HG03354 (cell line): ENCODE measurements around the gene USP5.

Experiments used
- ATAC-seq: cut with Tn5 transposase; IDR thresholded peaks from one replicate; pipeline ENCODE4 v1.9.1; 2021; ENCODE audit warnings: mild to moderate bottlenecking; ENCODE audit not compliant: unreplicated experiment, poor library complexity, severe bottlenecking

The USP5 gene

GRCh38 chr12:6838854-6839253 lies 13.1 kb upstream of the USP5 start:
- ATAC-seq = no peak

GRCh38 chr12:6839482-6840201 lies 12.3 kb upstream of the USP5 start:
- ATAC-seq = peak; percentile 89

GRCh38 chr12:6840330-6840729 lies 11.6 kb upstream of the USP5 start:
- ATAC-seq = no peak

- ATAC-seq = no peak
Measured at GRCh38 chr12:6840761-6841515, 11.0 kb upstream of the USP5 start, which contains the start of gene GNB3. TSS of gene GNB3 (plus strand) at chr12:6840925. CDS start at chr12:6841288, 363 bp downstream.

- ATAC-seq = no peak
Measured at GRCh38 chr12:6842075-6842474, 9.9 kb upstream of the USP5 start.

DNA sequence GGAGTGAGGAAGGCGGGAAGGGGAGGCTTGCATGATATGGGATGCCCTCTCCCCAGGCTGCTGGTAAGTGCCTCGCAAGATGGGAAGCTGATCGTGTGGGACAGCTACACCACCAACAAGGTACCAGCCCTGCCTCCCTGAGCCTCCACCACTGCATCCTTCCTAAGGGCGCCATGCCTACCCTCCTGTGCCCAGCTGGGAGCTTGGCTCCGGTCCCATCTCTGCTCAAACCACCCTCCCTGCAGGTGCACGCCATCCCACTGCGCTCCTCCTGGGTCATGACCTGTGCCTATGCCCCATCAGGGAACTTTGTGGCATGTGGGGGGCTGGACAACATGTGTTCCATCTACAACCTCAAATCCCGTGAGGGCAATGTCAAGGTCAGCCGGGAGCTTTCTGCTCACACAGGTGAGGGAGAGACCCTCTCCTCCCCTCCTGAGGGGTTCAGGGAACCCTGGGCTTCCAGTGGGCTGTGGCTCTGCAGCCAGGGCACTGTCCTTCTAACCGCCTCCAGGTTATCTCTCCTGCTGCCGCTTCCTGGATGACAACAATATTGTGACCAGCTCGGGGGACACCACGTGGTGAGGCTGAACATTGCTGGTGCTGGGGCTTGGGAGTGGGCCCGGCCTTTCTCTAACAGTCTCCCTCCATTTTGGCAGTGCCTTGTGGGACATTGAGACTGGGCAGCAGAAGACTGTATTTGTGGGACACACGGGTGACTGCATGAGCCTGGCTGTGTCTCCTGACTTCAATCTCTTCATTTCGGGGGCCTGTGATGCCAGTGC lies 8.6 kb upstream of the USP5 start:
- no peak for ATAC-seq

DNA sequence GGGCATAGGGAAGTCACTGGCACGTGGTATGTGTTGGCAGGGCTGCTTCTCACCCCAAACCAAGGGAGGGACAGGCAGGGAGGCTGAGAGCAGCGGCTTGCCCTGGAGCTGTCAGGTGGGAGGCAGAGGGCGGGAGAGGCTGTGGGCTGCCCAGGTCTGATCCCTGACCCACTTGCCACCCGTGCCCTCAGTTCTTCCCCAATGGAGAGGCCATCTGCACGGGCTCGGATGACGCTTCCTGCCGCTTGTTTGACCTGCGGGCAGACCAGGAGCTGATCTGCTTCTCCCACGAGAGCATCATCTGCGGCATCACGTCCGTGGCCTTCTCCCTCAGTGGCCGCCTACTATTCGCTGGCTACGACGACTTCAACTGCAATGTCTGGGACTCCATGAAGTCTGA lies 6.6 kb upstream of the USP5 start:
- ATAC-seq = no peak

DNA sequence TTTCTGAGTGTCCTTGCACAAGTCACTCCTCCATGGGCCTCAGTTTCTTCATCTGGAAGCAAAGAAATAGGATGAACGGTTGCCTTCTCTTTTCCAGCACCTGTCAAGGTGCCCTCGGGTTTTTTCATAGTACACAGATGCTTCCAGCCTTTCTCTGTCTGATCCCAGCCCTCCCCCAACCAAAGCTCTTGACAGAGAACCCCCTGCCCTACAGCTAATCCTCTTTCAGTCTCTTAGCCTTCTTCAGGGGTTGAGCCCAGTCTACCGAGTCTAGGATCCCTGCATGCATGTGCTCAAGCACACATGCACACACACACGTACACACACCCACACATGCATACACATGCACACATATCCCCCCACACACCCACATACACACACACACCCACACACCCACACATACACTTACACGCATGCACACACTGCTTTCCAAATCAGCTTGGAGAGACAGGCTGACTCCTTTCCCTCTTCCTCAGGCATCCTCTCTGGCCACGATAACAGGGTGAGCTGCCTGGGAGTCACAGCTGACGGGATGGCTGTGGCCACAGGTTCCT lies 5.6 kb upstream of the USP5 start:
- no peak for ATAC-seq

DNA sequence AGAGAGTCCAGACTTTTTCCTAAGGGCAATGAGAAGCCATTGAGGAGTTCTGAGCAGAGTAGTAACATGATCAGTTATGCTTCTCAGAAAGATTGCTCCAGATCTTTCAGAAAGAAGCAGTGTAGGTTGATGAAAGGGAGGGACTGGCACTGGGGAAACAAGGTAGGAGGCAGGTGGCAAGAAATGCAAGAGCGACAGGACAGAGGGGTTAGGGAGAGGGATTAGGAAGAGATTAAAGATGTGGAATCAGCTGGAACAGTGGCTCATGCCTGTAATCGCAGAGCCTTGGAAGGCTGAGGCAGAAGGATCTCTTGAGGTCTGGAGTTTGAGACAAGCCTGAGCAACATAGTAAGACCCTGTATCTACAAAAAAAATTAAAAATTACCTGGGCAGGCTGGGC lies 4.3 kb upstream of the USP5 start:
- ATAC-seq = no peak

GRCh38 chr12:6849427-6849826 lies 2.5 kb upstream of the USP5 start:
- no peak for ATAC-seq

DNA sequence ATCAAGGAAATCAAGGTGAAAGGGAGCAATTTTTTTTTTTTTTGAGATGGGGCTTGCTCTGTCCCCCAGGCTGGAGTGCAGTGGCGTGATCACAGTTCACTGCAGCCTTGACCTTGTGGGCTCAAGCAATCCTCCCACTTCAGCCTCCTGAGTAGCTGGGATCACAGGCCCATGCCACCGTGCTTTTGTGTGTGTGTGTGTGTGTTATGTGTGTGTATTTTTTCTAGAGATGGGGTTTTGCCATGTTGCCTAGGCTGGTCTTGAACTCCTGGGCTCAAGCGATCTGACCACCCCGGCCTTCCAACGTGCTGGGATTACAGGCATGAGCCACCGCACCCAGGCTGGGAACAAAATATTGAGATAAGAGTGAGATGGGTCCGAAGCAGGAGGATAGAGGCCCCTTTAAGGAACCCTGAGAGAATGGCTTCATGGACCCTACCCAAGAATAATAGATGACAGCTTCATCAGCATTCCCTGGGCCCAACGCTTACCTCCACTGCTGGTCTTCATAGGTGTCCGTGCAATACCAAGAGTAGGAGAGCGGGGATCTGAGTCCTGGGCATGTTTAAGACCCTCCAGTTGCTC lies 1.9 kb upstream of the USP5 start:
- no peak for ATAC-seq

GRCh38 chr12:6850796-6851152 lies 1.2 kb upstream of the USP5 start:
- no peak for ATAC-seq

DNA sequence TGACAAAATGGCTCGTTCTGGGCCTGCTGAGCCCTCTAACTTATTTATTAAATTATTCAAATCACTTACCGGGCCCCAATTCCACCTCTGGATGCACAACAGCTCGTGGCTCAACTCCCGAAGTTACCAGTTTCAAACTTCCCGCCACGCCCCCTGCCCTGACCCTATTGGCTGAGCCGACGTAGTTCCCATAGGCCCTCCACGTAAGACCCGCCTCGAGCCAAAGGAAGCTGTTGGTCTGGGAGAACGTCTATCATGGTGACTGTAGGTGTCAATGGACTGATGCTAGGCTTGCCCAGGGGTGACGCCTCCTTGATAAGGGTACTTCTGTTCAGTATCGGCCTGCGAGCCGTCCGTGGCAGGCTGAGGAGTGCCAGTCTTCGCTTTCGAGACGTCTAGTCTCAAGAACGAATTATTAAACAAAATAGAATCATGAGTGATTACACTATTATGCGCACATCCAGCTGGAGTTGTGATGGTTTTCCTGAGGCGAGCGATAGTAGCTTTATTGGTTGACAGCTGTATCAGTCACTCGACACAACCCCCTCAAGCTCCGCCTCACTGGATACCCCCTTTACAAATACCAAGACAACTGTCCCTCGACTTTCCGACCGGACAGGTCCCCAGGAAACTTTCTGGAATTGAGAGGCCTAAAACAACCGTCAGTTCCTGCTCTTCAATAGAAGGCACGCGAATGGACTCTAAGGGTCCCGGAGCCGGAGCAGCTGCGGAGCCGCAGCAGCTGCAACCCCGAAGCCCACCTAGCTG lies 613 bp upstream of the USP5 start, which contains the start of gene CDCA3:
TSS of gene CDCA3 (minus strand) at position 134 of the 768 bp plus-strand sequence. CDS start 334 bp downstream, outside the sequence.
- peak; percentile 62 for ATAC-seq

DNA sequence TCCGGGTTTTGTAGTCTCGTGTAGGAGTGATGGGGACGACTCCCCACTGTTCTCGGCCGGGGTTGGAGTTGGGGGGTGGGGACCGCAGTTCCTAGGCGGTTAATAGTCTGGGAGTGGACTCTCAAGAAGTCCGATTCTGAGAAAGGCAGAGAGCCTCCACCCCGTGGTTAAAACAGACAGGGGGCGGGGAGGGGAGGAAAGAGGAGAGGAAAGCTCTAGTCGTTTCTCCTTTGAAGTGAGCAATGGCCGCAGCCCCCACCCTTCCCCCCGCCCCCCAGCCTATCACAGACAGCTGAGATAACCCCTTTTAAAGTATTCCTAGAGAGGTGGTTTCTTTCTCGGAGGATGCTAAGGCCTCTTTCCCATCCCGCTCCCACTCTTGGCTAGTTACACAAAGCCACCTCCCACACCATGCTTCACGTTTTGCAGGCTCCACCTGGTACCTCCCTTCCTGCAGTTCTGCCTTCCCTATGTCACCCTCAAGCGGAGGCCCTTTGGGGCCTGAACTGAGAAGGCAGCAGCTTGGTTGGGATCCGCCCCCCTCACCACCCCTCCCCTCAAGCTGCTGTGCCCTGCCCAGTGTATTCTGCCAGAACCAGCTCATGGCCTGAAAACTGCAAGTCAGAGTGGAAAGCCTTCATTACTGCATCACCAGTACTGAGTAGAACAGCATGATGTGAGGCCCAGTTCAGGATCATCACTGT lies 853 bp downstream of the USP5 start:
- ATAC-seq = no peak

GRCh38 chr12:6853626-6854025 lies 1.7 kb downstream of the USP5 start:
- ATAC-seq = no peak

GRCh38 chr12:6854036-6854435 lies 2.1 kb downstream of the USP5 start:
- ATAC-seq = no peak

DNA sequence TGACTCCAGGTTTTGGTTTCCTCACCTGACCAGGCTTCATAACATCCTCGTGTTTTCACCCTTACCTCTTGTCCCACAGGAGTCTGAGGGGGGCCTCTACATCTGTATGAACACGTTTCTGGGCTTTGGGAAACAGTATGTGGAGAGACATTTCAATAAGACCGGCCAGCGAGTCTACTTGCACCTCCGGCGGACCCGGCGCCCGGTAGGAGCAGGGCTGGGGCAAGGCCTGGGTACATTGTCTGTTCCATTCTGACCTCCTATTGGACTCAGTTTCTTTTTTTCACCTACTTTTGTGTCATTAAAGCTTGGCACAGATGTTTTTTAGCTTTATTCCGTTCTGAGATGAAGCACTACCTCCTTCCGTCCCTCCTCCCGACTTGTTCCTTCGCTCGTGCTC lies 3.4 kb downstream of the USP5 start:
- ATAC-seq = no peak

- ATAC-seq = no peak
Measured at GRCh38 chr12:6858799-6859198, 6.8 kb downstream of the USP5 start.

DNA sequence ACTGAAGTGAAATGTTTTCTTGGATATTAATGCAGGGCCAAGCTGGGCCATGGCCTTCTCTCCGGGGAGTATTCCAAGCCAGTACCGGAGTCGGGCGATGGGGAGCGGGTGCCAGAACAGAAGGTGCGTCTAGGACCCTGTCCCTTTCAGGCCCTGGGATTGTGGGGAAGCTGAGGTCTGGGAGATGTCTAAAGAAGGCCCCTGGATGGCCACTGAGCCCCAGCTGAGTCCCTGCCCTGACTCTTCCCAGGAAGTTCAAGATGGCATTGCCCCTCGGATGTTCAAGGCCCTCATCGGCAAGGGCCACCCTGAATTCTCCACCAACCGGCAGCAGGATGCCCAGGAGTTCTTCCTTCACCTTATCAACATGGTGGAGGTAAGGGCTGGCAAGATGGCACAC lies 8.2 kb downstream of the USP5 start:
- no peak for ATAC-seq
